Hematopoietic multipotent progenitor cell treated with erythropoietin and hydrocortisone succinate and interleukin-3 and kit ligand, for 17 days (in vitro differentiated cells): ENCODE measurements around the gene WWC1.
"Not testable (repeated sequence)": the region's sequence is repeated elsewhere in the genome, so short reads cannot be mapped to it uniquely, and the experiment has no call there.

Source experiments
- DNase-seq: peaks from one replicate; pipeline ENCODE4 v3.0.0-alpha.2; 2015; ENCODE audit warnings: low spot score

WWC1 gene

DNA sequence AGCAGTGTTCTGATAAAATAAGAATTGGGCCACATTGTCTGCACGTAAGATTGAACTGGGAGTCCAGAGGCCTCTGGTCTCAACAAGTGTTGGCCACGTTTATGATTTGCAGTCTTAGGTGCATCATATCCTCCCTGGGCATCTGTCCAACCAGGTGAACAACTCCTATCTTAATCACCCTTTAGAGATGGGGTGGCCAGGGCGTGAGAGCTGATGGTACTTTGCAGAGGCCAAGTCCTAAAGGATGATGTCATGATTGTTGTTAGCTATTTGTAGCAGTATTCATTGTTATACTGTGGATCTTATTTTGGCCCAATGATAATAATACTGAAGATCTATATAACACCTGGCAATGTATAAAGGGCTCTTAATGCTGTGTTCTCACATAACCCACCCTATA is 121.6 kb downstream of the WWC1 start:
- DNase-seq = no peak

DNA sequence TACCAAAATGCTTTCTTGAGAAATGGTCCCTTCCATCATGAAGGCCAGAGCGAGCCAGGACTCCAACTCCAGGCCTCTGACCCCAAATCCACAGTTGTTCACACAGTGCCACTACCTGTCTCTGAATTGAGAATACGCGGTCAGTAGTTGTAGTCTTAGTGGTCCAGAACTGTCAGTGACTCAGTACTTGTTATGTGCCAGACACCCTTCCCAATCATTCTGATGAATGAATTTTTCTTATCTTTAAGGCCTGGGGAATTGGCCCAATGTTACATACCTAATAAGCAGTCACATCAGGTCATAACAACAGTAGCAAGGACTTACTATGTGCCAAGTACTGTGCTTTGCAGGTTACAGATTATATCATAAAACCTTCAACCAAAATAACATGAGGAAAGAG is 122.2 kb downstream of the WWC1 start:
- no peak for DNase-seq

DNA sequence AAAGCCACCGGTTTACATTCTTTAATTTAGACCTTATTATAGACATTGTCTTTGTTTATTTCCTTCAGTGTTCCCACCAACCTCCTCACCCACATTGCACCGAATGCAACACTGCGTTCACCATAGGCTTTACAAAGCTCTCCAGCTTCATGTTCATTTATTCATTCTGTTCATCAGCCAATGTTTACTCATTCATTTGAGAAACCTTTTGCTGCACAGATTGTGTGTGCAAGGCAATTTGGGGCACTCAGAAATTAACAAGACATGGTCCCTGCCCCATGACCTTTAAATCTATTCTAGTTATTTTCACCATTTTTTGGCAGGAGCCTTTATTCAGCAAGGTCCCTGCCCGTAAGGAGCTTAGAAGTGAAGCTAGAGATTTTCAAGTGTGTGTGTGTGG is 124.0 kb downstream of the WWC1 start:
- no peak for DNase-seq

DNA sequence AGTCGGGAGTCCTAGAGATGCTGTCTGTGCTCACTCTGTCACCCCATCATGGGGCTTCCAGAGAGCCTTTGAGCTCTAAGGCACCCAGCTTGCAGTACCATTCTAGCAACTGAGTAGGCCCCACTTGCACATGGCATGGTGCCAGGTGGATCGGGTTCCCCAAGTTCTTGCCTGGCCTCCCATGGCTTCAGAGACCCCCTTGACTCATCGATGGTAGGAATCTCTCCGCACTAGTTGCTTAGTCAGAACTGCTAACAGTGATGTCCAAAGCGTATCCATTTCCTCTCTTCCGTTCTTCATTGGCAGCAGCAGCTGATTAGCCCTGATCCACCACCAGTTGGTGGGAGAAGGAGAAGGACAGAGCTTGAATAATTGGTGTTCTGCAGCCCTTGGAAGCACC is 124.5 kb downstream of the WWC1 start:
- no peak for DNase-seq

DNA sequence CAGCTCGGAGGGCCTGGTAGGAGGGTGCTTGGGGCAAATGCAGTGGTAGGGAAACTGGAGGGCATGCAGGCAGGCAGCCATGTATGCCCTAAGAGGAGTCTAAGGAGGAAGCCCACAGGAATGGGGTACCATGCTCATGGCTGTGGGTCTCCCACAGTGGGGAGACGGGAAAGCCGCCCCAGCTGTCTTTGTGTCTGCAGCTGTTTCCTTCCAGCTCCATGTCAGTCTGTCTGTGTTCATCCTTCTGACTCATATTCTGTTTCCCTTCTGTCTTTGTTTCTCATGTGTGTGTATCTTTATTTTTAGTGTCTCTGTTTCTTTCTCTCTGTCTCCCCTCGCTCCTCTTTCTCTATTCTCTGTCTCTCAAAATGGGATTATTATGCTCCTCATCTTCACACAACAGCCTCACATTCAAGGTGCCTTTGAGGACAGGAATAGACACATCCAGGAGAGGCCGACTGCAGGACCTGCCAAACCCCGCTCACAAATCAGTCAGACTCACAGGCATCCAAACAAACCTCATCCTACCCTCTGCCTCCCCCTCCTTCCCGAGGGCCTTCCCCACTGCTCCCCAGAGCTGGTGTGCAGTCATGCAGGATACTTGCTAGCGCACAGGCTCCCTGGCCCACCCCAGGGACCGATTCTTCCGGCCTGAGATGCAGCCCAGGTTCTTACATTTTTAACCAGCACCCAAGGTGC is 126.4 kb downstream of the WWC1 start:
- no peak for DNase-seq

DNA sequence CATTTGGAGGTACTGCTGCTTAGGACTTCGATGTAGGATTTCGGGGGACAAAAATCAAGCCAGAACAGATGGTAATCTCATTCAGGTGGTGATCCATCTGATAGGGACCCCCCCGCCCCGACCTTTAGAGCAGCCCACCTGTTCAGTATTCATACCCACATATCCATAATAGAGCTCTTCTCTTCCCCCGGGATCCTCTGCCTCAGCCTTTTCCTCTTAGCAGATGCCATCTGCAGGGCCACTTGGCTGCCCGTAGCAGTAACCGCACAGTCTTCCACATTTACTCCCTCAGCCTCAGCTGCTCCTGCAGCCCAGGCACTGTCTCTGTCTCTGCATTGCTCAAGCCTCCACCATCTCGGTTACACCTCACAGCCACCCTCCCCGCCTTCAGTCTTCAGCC is 129.0 kb downstream of the WWC1 start:
- DNase-seq = no peak

DNA sequence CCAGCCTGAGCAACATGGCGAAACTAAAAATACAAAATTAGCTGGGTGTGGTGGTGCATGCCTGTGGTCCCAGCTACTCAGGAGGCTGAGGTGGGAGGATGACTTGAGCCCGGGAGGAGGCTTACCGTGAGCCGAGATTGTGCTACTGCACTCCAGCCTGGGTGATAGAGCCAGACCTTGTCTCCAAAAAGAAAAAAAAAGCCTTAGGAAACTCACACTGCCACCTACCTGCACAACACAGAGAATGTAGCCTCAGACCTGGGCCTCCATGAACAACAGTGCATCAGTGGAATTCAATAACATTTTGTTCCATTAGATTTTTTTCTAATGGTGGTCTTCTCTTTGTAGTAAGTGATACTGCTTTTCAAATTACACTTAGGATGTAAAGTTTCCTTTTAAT is 131.0 kb downstream of the WWC1 start:
- no peak for DNase-seq

DNA sequence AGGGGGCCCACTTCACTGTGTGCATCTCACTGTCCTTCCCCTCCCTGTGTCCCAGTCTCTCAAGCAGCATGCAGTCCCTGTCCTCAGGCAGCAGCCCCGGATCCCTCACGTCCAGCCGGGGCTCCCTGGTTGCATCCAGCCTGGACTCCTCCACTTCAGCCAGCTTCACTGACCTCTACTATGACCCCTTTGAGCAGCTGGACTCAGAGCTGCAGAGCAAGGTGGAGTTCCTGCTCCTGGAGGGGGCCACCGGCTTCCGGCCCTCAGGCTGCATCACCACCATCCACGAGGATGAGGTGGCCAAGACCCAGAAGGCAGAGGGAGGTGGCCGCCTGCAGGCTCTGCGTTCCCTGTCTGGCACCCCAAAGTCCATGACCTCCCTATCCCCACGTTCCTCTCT is 132.0 kb downstream of the WWC1 start:
- no peak for DNase-seq

DNA sequence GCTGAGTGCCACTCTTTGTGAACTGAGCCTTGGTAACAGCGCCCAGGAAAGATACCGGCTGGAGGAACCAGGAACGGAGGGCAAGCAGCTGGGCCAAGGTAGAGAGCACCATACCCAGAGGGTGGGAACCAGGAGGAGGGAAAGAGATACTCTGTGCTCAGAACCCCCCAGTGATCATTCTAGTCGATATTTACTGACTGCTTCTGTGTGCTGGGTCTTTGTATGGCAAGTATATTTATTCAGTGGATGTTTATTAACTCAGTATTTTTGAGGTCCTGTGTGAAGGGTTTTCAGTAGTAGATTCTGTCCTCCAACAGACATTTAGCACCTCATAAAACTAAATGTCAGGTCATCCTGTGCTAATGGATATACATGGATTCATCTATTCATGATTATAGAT is 132.5 kb downstream of the WWC1 start:
- DNase-seq = no peak

DNA sequence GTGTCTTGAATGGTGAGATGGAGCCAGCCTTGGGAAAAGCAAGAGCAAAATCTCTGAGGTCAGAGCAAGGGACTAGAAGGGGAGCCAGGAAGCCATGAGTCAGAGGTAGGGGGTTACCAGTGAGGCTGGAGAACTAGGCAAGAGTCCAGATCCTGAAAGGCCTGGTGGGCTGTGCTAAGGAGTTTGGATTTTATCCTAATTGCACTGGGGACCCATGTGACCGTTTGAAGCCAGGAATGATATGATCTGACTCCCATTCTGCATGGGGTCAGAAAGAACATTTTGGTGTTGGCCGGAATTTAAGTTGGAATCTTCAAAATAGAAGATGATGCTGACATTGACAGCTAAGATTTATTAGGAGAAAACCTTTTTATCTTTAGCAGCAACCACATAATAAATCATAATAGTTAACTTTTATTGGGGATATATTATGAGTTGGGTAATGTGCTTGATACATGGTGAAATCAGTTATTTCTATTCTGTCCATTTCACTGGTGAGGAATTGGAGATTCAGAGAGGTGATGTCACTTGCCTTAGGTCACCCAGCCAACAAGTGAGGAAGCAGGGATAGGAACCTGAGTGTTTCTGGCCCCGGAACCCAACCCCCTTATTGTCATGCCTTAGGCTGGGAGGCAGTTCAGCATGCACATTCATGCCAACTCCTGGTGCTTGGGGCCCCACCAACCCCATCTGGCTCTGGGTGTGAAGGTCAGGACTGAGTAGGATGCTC is 133.3 kb downstream of the WWC1 start:
- no peak for DNase-seq

DNA sequence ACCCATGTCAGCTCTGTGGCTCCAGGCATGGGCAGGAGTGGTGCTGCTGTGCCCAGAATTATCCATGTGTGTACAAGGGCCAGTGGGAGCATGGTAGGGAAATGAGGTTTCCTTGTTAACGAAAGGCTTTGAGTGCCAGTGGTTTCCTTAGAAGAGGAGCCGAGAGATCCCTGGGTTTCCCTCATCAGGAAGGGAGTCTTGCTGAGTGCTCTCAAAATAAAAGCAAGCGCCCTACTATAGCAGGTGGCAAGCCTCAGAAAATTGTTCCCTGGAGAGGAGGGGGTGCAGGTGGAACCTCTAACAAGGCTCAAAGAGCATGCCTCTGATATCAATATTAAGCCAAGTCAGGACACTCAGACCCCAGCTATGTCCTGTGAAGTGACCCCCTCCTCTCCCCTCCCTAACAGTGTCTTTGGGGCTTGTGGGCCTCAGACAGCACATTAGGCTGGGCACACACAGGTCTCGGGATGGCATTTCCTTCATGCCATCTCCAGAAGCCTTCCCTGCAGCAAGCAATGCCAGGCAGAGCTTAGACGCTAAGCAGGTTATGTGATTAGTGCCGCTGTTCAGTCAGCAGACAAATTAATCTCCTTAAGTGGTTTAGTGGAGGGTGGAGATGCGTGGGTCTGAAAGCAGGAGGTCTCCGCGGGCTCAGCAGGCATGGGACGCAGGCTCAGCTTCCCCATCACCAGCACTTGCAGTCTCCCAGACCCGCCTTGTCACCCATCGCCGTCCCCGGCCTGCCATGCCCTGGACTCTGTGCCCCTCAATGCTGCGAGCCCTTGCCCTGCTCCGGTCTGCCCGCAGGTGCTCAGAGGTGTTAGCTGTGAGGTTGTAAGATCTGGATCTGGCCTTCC is 134.8 kb downstream of the WWC1 start:
- DNase-seq = no peak

DNA sequence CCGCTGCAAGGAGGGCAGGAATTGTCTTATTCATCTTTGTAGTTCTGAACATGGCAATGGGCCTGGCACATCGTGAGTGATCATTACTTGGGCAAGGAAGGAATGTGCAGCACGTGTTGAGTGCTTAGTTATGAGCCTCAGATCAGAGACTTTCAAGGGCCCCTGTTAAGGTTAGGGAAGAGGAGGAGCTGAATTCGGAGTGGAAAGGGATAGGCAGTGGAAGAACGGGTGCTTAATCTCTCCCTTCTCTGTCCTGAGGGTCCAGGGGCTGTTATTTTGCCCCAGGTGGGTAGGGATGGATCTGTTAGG is 135.4 kb downstream of the WWC1 start:
- no peak for DNase-seq

DNA sequence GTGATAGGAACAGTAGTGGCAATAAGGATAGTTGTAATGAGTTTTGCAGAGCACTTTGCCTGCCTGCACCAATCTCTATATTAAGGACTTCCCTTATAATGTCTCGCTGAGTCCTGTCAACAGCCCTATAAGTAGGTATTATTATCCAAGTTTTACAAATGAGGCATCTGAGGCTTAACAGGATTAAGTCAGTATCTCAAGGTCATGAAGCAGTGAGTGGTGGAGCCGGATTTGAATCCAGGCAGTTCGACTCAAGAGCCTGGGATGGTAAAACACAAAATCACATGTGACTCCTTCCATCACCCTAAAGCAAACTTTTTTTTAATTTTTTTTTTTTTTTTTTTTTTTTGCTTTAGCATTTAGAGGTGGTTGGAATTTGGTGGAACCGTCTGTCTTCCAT is 135.8 kb downstream of the WWC1 start:
- no peak for DNase-seq

DNA sequence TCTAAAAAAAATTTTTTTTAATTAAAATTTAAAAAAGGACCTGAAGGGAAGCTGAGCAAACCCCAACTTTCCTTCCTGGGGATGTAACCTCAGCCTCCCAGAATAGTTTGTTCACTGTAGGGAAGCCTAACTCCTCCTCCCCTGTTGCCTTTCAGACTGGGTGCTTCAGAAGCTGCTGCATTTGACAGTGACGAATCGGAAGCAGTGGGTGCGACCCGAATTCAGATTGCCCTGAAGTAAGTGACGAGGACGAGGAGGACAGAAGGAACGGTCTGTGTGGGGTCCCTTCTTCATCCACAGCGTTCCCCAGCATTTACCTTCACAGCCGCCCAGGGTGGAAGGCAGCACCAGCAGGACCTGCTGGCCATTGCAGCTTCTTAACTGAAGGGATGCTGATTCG is 137.1 kb downstream of the WWC1 start:
- no peak for DNase-seq

DNA sequence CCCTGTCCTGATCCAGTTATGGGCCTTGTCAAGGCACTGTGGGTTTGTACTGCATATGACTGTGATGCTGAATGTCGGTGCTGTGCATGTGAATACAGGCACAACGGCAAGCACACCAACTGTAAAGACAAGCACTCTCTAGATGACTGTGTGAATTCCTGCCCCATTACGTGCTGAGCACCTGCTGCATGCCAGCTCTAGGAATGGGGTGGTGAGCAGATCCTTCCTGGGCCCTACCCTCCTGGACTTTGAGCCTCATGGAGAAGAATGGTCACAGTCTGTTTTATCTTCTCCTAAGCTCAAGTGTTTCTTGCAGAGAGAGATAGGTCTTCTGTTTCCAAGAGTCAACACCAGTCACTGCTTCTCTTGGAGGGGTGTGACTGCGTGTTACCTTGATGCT is 138.9 kb downstream of the WWC1 start:
- DNase-seq = no peak

DNA sequence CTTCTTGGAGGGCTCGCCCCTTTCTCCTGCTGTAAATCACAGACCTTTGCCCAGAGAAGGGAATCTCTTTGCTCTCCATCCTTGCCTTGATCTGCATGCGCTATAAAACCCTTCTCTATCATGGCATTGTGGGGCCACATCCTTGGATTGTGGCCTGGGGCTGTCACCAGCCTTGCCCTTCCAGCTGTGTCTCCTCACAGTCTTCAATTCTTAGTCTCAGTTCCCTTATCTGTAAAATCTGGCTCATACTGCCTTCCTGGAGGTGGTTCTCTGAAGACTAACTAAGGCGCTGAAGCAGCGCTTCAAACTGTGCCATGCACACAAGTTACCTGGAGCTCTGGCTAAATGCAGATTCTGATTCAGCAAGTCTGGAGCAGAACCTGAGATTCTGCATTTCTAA is 141.5 kb downstream of the WWC1 start:
- no peak for DNase-seq

DNA sequence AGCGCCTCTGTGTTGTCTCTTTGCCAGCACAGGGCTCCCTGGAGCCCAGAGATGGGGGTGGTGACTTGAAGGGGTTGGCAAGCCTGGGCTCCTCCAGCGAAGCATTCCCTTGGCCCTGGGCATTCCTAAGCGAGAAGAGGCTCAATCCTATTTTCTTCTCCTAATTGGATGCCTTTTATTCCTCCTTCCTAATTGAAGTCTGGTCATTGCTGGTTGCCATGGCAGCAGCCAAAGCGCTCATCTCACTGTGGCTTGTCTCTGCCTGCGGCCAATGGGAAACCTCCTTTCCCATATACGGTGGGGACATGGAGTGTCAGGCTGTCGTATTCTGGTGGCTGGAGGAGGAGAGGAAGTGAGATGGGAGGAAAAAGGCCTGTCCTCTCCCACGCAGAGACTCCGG is 142.6 kb downstream of the WWC1 start:
- DNase-seq = no peak

DNA sequence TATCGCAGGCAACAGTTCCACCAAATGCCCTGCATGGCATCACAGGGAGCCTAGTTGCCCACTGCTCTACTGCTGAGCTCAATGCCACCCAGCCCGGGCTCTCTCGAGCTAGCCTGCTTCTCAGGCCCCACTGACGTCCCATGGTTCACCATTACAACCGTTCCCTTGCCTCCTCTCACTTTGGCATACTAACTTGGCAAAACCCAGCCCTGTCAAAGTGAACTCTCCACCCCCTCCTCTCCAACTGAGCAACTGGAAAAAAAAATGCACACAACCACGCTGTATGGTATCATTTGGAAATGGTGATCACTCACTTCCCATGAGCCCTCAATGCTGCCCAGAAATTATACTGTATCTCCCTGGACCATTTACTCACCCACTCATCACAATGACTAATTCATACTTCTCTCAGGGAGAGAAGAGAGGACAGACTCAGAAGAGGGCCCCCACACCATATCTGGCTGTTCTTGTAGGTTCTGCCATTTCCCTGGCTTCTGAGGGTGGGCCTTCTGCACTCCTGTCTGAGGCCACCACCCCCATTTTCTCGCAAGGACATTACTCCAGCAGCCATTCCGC is 143.4 kb downstream of the WWC1 start:
- no peak for DNase-seq

DNA sequence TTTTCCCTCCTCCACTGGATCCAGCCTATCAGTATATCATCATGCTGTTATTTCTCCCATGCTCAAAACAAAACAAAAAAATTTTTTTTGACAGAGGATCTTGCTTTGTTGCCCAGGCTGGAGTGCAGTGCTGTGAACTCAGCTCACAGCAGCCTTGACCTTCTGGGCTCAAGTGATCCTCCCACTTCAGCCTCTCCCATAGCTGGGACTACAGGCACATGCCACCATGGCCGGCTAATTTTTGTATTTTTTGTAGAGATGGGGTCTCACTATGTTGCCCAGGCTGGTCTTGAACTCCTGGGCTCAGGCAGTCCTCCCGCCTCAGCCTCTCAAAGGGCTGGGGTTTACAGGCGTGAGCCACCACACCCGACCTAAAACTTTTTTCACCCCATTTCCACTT is 143.9 kb downstream of the WWC1 start:
- not testable (repeated sequence) for DNase-seq

DNA sequence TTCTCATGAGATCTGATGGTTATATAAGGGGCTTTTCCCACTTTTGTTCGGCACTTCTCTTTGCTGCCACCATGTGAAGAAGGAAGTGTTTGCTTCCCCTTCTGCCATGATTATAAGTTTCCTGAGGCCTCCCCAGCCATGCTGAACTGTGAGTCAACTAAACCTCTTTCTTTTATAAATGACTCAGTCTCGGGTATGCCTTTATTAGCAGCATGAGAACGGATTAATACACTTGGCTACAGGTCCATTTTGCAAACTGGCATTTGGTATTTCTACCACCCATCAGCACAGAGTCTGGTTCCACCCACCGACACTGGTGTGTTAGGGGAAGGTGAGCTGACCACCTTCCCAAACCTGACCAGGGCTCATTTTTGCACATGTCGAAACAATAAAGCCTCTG is 146.9 kb downstream of the WWC1 start:
- no peak for DNase-seq

DNA sequence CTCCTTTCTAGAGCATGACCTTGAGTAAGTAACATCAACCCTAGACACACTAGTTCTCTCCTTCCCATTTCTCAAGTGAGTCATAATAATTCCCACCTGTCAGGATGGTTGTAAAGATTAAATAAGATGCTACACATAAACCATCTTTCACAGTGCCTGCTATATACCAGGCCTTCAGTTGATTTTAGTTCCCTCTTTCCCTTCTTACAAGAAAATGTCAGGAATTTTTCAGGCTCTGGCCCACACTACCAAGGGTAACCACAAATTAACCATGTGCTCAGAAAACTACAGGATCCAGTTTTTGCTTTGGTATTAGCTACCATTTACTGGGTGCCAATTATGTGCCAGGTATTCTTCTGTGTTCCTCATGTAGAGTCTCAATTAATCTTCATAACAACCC is 152.1 kb downstream of the WWC1 start:
- DNase-seq = no peak

DNA sequence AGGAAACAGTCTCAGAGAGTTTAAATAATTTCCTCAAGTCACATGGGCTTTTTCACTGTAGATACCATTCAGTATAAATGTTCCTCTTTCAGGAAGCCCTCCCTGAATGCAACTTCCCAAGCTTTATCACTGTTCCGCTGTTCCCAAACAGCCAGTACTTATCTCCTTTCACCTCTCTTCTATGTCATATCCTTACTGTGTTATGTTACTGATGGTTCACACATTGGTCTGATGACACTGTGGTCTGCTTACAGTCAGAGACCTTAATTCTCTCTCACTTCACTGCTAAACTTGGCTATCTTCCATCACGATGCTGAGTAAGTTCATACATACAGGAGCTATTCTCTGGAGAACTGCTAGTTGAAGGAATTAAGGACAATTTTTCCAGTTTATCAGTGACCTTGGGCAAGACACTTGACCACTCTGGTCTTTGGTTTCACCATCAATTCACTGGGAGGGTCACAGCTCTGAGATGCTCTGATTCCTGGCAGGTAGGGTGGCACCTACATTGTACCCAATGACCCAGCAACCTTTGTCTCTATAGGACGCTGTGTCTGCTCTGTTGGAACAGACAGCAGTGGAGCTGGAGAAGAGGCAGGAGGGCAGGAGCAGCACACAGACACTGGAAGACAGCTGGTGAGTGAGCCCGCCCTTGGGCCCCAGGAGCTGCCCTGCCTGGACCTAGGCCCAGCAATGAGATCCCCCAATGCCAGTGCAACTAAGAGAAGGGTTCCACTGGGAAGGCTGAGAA is 152.7 kb downstream of the WWC1 start:
- no peak for DNase-seq
